Germinal center (tissue), 1 donor: Measurements from ENCODE around the gene ELOVL2.

Source experiments
- DNase-seq: peaks from one replicate; pipeline ENCODE4 v3.0.0; 2012; ENCODE audit warnings: mixed read lengths, low spot score

The ELOVL2 gene

DNA sequence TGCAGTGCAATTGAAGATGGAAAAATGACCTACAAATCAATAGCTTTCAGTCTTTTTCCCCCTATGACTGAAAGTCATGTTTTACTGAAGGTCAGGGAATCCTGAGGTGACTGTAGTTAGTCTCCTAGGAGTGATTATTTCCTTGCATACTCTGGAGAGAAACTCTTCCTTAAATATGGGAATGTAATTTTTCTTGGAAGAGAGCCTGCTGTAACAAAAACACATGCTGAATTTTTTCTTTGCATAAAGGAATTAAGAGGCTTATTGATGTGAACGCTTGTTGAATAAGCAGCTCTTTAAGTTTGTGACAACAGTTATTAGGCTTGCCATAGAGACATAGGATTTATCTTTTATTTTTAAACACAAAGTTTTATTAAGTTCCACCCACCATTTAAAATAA, 64.5 kb downstream of the ELOVL2 start:
- no peak for DNase-seq

DNA sequence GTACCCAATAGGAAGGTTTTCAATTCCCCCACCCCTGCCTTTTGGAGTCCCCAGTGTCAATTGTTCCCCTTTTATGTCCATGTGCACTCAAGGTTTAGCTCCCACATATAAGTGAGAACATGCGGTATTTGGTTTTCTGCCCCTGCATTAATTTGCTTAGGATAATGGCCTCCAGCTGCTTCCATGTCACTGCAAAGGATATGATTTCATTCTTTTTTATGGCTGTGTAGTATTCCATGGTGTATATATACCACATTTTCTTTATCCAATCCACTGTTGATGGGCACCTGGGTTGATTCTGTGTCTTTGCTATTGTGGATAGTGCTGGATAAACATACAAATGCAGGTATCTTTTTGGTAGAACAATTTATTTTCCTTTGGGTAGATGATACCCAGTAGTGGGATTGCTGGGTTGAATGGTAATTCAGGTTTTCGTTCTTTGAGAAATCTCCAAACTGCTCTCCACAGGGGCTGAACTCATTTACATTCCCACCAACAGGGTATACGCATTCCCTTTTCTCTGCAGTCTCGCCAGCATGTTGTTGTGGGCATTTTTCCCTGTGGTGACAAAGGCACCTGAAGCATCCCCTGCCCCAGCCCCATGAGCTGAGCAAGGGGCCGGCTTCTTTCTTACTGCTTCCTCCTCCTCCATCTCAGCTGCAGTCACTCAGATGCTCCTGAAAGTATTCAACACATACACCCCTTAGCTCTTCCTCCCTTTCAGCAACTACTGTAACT, 66.7 kb downstream of the ELOVL2 start:
- no peak for DNase-seq

DNA sequence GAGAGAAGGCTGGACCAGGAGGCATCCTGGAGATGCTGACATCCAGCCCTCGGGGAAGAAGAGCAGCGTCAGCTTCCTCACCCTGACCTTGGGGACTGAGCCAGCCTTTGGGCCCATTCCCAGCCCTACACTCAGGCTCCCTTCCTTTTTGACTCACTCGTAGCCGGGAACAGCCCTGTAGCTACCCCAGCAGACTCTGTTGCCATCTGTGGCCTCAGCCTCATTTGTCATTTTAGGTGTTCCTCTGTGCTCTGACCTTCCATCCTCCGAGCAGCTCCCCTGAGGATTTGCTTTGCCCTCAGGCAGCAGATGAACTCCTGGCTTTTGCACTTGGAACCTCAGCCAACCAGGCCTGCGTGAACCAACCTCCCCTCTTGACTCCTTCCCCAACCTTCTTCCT, 67.5 kb downstream of the ELOVL2 start:
- no peak for DNase-seq

DNA sequence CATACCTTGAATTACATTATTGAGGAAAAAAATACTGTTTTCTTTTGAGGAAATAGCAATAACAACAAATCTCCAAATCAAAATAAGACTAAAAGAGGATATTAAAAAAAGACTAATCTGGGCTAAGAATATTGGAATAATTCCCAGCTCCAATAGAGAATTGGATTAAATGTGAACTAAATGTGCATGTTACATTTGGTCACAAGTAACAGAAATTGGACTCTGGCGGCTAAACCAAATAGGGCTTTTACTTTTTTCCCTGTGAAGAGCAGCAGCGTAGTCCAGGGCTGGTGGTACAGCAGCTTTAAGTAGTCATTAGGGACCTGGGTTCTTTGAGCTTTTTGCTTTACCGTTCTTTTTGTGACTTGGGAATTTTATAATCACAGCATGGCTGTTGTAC, 71.9 kb downstream of the ELOVL2 start:
- no peak for DNase-seq

DNA sequence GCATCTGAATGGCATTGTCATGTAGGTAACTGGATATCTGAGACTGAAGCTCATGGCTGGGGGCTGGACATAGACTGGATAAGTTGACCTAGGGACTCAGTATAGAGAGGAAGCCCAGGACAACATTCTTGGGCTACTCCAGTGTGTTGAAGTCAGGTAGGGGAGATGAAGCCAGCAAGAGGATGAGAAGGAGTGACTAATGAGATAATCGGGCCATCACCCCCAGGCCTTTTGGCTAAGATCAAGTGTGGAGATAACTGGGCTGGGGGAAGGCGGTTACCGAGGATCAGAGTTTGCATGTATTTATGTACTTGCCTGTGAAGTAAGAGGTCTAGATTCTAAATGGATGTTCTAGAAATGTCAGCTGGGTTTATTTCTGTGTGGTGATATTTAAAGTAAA, 73.4 kb downstream of the ELOVL2 start:
- DNase-seq = no peak

DNA sequence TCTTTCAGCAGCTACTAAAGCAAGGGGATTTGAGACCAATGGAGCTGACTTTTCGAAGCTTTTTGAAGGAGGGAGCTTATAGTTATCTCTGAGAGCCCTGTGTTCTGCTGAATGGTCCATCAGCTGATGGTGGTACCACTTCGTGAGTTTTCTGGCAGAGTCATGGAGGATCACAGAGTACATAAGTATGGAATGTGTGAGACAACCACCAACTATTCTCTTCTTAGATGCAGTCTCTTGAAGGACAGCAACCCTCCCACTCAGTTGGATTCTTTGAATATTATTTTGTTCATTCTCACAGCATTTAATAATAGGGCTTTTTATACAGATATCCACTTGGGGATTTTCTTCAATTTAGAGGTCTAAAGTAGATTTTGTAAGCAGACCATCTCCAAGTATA, 75.3 kb downstream of the ELOVL2 start:
- DNase-seq = no peak

DNA sequence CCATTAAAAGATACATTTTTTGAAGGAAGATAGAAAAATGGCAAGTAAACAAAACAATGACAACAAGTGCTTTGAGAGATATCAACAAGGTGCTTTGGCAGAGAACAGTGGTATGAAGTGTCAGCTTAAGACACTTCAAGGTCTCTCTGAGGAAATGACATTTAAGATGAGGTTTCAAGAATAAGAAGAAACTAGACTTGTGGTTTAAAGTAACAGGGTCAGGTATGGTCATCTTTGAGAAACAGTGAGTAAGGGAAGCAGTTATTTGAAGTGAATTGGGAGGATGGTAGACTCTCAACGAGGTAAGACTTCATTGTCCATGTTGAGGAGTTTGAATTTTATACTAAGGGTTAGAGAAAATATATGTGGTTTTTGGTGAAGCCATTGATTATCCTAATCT, 79.4 kb downstream of the ELOVL2 start:
- DNase-seq = no peak

DNA sequence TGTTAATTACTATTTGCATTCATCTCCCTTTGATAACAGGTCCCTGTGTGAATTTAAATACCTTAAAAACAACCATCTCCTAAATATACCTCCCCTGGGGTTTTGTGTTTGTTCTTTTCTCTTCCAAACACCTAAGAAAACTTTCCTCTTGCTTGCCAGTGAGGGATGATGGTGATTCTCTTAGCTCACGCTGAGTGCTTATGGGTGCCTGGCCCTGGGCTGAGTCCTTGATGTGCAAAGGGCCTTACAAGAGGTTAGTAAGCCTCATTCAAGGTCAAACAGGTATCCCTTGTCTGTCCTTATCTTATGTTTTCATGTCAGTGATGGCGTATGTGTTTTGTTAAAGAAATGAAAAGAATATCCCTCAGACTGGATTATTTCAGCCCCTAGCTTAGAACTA, 81.0 kb downstream of the ELOVL2 start:
- no peak for DNase-seq

DNA sequence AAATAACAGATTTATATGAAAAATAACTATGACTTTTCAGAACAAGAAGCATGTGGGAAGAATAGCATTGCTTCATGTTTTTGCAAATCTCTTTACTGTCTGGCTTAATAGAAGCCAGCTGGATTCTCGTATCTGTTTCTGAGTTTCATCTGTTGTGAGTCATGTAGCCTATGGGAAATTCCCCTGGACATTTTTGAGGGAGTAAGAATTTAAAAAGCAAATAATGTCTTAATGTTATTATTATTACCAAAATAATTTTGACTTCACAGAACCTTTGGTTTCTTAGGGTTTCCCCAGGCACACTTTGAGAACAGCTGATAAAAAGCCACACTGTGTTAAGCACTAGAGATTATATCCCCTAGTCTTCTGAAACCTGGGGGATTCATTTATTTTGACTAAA, 81.4 kb downstream of the ELOVL2 start:
- no peak for DNase-seq

DNA sequence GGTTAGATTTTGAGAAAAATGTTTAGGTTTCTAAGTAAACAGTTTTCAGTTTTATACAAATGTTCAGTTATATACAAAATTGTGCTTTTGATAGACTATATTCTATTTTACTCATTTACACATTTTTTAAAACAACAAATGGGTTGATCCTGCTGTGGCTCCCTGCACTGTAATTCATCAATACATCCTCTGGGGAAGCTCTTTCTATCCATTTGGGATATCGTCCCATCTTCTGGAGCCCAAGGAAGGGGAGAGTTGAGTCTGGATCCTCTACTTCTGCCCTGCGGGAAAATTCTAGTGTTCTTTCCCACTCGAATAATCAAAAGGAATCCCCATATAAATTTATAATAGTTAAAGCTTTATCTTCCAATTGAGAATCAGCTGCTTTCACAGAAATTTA, 82.3 kb downstream of the ELOVL2 start:
- no peak for DNase-seq

DNA sequence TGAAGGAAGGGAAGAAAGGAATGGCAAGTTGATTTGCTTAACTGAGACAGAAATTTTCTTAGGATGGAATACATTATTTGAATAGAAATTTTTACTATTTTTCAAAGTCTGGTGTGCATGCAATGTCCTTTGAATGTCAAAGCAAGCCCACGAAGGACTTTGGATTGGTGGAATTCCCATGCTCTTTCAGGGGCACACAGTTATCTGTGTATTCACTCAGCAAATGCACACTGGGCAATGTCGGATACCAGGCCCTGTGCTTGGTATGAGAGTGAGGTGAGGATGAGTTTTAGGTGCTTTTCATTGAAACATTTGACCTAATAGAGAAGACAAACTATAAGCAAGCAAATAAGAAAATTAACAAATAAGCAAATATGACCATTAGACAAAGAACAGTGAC, 83.9 kb downstream of the ELOVL2 start:
- DNase-seq = no peak

DNA sequence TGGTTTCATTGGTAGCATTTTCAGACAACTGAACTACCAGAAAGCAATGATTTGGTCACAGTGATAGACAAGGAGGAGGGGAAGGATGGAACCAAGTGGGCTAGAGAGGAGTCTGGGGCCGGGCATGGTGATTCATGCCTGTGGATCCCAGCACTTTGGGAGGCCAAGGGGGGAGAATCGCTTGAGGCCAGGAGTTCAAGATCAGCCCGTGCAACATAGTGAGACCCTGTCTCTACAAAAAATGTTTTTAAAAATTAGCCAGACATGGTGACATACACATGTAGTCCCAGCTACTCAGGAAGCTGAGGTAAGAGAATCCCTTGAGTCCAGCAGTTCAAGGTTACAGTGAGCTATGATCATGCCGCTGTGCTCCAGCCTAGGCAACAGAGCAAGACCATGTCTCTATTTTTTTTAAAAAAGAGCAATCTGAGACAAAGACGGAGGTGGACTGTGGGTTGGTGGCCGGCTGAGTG, 86.7 kb downstream of the ELOVL2 start:
- no peak for DNase-seq

DNA sequence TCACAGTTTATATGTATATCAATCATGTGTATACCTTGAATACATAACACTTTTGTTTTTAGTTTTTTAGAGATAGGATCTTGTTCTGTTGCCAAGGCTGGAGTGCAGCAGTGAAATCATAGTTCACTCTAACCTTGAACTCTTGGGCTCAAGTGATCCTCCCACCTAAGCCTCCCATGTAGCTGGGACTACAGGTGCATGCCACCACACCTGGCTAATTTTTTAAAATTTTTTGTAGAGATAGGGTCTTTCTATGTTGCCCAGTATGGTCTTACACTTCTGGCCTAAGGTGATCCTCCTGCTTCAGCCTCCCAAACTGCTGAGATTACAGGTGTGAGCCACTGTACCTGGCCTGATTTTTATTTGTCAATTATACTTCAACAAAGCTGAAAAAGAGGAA, 87.3 kb downstream of the ELOVL2 start:
- DNase-seq = no peak

DNA sequence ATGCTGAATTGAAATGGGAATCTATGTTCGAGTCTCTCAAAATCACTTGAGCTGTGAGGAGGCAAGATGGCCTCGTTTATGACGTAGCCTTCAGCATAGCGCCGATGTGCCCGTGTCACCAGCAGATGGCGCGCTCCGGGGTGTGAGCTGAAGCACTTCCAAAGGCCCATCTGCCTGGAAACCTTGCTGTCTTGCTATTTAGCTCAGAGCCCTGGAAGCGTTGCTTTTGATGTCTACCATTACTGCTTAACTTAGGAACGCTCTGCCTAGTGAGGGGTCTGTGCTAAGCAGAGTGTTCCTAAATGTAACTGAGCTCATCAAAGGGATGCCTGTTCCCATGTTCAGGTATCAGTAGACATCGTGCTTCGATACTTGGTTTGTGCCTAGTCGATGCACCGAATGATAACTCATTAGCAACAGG, 89.5 kb downstream of the ELOVL2 start:
- DNase-seq = peak; percentile 75

DNA sequence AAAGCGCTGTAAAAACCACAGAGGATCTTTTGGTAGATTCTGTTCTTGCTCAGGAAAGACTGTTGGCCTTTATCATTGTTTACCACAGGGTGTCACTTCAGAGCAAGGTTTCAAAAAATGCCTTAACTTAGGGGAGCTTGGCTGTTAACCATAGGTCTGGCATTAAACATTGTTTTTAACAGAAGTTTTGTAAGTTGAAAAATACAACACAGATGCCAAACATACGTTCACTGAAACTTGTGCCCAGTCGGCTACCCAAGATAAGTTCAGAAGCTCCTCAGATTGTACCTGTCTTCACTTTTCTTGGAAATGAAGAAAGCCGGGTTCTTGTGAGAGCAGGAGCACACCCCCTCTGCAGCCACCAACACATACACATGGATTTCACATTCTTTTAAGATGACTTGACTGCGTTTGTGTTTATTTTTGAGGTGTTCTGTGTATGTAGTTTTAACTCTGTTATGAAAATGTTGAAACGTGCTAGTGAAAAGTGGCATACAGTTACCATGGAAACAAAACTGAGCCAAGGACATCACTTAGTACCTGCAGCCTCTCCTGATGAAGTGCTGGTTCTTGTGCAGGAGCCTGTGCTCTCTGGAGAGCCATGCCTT, 92.3 kb downstream of the ELOVL2 start:
- DNase-seq = peak; percentile 14

DNA sequence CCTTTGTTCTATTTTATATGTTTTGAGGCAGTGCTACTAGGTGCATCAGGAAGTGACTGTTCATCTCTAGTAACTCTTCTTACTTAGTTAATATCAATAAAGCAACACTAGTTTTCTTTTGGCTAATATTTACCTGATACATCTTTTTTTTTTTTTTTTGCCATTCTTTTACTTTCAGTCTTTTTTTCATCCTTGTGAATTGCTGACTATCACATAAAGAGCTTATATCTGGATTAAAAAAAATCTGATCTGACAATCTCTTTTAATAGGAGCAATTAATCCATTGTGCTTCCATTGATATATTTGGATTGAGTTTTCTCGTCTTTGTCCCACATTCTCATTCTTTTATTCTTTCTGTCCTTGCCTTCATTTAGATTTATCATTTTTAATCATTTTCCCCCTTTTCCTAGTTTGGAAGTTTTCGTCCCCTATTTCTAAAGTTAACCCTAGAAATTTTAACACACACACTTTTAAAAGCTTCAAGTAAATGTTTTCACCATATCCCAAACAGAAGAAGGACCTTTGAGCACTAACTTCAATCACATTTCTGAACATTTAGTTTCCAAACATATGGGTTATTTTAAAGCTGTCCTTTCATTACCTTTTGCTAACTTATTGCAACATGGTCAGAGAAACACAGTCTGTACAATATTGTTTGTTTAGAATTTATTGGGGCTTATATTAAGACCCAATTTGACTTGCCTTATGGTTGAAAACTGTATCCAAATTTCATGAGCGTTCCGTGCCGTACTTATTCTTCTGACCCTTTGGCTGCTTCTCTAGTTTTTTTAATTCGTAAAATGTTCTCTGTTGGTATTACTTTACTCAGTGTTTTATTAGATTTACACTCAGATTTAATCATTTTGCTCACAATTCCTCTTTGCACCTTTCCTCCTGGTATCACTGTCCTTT, 94.3 kb downstream of the ELOVL2 start:
- no peak for DNase-seq

DNA sequence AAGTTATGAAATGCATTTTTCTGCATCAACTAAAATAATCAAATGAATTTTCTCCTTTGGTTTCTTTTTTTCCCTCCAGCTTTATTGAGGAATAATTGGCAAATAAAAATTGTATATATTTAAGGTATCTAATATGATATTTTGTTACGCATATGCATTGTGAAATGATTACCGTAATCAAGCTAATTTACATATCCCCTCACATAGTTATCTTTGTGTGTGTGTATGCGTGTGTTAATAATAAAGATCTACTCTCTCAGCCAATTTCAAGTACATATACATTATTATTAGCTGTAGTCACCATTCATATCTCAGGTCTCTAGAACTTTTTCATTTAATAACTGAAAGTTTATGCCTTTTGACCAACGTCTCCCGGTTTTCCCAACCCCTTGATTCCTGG, 96.1 kb downstream of the ELOVL2 start:
- no peak for DNase-seq

DNA sequence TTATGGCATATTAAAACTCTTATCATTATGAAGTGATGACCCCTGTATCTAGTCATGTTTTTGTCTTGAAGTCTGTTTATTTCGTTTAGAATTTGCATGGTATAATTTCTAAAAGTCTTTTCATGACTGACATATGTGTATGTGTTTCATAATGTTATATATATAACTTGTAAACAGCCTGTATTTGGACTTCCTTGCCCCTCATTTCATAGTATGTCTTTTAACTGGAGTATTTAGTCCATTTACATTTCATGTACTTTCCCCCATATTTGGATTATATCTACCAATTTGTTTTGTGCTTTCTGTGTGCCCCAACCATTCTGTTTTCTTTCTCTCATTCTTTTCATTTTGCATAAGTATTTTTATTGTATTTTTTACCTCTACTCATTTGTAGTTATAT, 98.3 kb downstream of the ELOVL2 start:
- DNase-seq = no peak

DNA sequence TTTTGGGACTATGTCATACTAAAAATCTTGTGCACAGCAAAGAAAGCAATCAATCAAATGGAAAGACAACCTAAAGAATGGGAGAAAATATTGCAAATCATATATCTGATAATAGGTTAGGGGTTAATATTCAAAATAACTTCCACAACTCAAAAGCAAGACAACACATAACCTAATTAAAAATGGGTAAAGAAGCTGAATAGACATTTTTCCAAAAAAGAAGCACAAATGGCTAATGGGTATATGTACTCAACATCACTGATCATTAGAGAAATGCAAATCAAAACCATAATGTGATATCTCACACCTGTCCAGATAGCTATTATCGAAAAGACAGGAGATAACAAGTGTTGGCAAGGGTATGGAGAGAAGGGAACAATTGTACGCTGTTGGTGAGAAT, 104.3 kb downstream of the ELOVL2 start:
- no peak for DNase-seq

DNA sequence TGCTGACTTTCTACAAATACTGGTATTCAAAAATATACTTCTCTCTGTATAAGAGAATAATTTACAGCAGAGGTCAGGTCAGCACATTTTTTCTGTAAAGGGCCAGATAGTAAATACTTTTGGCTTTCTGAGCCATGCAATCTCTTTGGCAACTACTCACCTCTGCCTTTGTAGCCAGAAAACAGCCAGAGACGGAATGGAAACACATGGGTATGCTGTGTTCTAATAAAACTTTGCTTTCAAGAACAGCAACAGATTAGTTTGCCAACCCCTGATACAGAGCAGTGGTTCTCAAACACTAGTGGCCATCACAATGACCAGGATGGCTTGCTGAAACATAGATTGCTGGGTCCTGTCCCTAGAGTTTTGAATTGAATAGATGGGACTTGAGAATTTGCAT, 111.0 kb downstream of the ELOVL2 start:
- no peak for DNase-seq
